HG02678 (cell line): ENCODE results near the gene ITM2C.

Source experiments
- ATAC-seq: cut with Tn5 transposase; IDR thresholded peaks from one replicate; pipeline ENCODE4 v1.9.1; 2021; ENCODE audit warnings: mild to moderate bottlenecking, moderate library complexity; ENCODE audit not compliant: unreplicated experiment

The ITM2C gene

GRCh38 chr2:230864605-230865306, at the start of gene ITM2C:
TSS of gene ITM2C (plus strand) at chr2:230864942. CDS start at chr2:230865026, 84 bp downstream.
- ATAC-seq, result peak; percentile 74

- no peak for ATAC-seq
Observed at GRCh38 chr2:230815088-230815487, 49.7 kb upstream of the ITM2C start.

DNA sequence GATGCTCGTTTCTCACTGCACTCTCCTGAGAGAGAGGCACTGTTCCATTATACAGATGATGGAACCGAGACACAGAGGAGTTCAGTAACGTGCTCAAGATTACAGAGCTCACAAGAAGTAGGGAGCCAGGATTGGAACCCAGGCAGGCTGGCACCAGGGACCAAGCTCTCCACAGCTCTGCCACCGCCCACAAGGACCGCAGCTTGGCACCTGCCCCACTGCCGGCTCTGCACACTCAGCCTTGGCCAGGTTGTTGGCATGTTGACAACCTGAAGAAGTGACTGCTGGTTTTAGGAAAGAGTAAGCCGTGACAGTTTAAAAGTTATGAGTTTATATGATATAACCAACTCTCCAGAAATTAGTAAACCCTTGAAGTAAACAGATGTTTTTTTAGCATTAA, 48.0 kb upstream of the ITM2C start:
- ATAC-seq, result no peak

DNA sequence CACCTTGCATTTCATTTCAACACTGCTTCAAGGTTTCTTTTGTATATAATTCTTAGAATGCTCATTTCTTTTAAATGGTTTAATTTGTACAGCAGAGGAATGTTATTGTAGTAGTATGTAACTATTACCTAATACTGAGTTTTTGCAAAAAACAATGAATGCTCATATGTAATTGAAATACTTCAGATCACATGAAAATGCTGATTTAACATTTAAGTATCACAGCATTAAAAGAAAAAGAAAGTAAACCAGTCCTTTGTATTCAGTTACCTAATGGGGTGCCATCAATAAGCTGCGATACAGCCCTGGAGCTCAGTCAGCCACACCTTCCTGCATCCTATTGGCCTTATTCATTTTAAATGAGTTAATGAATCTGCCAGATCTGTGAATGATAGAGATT, 45.3 kb upstream of the ITM2C start:
- ATAC-seq, result no peak

GRCh38 chr2:230821261-230821990, 43.3 kb upstream of the ITM2C start:
- no peak for ATAC-seq

GRCh38 chr2:230821991-230822520, 42.7 kb upstream of the ITM2C start:
- ATAC-seq, result no peak

GRCh38 chr2:230823264-230823964, 41.3 kb upstream of the ITM2C start:
- no peak for ATAC-seq

DNA sequence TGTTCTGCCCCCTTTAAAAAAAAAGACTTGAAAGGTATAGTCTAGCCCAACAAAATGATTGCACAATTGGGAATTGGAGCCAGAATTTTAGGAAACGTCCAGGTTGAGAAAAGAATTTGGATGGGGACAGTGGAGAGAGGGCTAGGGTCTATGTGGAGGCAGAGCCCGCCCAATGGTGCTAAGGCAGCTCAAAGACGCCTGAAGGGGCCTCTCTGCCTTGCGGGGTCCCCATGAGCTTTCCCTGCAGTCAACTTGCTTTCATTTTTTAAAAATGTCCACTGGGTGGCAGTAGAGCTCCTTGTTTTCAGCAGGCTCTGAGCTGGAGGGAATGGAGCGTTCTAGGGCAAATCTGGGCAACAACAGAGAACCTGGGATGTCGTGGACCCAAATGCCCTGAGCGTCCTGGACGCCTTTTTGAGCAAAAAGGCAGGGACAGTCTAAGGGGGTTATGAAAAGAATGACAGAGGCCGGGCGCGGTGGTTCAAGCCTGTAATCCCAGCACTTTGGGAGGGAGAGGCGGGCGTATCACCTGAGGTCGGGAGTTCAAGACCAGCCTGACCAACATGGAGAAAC, 40.2 kb upstream of the ITM2C start:
- ATAC-seq, result peak; percentile 60

GRCh38 chr2:230825354-230825753, 39.4 kb upstream of the ITM2C start:
- ATAC-seq, result no peak

GRCh38 chr2:230827774-230828271, 36.9 kb upstream of the ITM2C start:
- no peak for ATAC-seq

GRCh38 chr2:230828272-230828961, 36.3 kb upstream of the ITM2C start:
- no peak for ATAC-seq

- no peak for ATAC-seq
Observed at GRCh38 chr2:230829293-230829692, 35.4 kb upstream of the ITM2C start.

- ATAC-seq, result no peak
Observed at GRCh38 chr2:230829959-230830358, 34.8 kb upstream of the ITM2C start.

DNA sequence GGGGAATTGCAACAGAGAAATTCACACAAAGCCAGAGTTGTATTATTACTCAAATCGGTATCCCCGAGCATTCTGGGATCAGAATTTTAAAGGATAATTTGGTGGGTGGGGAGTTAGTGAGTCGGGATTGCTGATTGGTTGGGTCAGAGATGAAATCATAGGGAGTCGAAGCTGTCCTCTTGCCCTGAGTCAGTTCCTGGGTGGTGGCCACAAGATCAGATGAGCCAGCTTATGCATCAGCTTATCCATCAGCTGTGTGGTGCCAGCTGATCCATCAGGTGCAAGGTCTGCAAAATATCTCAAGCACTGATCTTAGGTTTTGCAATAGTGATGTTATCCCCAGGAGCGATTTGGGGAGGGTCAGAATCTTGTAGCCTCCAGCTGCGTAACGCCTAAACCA, 34.3 kb upstream of the ITM2C start:
- no peak for ATAC-seq

- ATAC-seq, result no peak
Observed at GRCh38 chr2:230840301-230840700, 24.4 kb upstream of the ITM2C start.

- ATAC-seq, result no peak
Observed at GRCh38 chr2:230842473-230842872, 22.3 kb upstream of the ITM2C start.

DNA sequence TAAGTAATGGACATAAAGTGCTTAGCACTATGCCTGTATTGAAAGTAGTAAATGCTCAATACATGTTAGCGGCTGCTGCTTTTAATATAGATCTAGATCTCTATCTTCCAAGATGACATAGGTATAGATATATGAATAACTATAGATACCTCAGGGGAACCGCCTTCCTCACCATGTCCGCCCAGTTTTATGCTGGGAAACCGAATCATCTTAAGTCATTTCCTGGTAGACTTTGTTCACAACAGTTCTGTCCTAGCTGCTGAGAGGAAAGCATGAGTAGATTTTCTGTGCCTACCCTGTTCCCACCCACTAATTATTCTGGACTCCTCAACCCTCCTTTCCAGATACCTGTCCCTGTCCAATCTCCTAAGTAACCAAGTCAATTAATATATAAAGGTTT, 21.6 kb upstream of the ITM2C start:
- ATAC-seq, result no peak

DNA sequence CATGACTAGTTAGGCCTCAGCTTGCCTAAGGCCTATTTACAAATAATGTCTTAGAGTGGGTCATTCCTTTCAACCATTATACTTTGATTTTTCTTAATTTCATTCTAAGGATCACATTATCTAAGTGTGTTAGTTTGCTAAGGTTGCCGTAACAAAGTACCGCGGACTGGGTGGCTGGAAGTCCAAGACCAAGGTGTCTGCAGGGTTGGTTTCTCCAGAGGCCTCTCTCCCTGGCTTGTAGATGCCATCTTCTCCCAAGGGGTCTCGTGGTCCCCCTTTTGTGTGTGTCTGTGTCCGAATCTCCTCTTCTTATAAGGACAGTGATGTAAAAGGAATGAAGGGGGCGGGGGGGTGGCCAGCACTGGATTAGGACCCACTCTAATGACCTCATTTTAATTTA, 18.4 kb upstream of the ITM2C start:
- ATAC-seq, result no peak

DNA sequence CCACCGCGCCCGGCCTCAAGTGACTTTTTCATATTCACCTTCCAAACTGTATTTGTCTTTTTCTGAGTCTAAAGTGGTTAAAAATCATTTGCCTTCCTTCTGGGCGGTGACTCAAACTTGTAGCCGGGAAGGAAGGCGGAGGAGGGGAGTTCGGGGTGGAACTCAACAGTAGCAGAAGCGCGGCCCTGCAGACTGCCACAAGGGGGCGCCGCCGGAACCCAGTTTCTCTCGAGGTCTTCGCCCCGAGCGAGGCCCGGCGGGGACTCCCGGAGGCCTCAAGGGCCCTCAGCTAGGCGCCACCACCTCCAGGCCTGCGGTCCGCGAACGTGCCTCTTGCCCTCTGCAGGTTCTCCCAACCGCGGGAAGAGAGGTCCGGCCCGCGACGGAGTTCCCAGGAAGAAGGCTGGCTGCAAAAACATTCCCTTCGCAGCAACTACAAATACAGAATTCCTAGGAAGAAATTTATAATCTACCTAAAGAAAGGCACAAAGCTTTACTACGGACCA, 16.8 kb upstream of the ITM2C start:
- peak; percentile 93 for ATAC-seq

DNA sequence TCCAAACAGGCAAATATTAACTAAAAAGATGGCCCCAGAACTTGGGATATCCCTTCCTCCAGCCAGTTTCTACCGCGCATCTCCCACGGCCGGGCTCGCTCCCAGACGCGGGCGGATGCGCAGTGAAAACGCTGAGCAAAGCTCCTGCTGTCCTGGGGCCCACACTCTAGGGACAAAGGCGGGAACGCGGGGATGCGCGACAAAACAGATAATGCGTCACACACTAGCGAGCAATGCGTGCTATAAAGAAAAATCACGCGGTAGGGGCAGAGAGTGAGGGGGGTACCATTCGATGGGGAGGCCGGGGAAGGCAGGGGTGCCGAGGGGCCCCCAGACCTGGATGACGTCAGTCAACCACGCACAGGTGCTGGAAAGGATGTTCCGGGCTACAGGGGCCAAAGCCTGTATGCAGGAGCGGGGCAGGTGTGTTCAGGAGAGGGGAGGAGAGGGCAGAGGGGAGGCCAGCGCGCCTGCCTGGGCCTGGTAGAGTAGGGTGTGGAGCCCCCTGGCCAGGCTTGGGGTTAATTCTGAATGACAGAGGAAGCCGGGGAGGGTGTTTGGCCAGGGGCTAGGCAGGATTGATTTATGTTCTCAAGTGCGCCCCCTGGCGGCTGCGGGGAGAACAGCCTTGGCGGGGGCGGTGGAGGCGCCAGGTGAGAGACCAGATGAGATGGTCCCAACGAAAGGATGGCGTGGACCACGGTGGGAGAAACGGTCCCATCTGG, 14.9 kb upstream of the ITM2C start:
- no peak for ATAC-seq
